H1 (cell line): ENCODE data around the gene GATD1. TPM values are rescaled to one million over a fixed set of nuclear protein-coding genes. Genes with fewer than 3 reads are reported as not detected.

Experiments used
- CTCF ChIA-PET: fragments of 300-600 bp; sonication (Branson Sonifier 250); formaldehyde crosslinking; loops from one replicate; lab custom pipeline; 2021; ENCODE audit not compliant: partially characterized antibody; lab: Charles Lee
- POLR2A ChIA-PET: fragments of 300-600 bp; sonication (Branson Sonifier 250); formaldehyde crosslinking; loops from one replicate; lab custom pipeline; 2021; ENCODE audit warnings: inconsistent platforms; ENCODE audit not compliant: partially characterized antibody; lab: Charles Lee
- DNase-seq, 2 experiments: peaks; one replicate each; pipeline versions ENCODE4 v3.0.0 to v3.0.0-alpha.2; 2010 to 2022; ENCODE audit warnings: low spot score in 2 of 2, low read depth in 1 of 2, mixed read lengths in 1 of 2
- FAIRE-seq: peaks from 2 replicates; lab custom pipeline; 2011; peaks lifted over from hg19 to GRCh38; lab: Jason Lieb, UNC
- H2AFZ ChIP-seq: 2 replicates; pipeline ENCODE4 v1.8.1; 2012; ENCODE audit warnings: low read length, inconsistent platforms
- H2AK5ac ChIP-seq: 2 replicates; pipeline ENCODE4 v1.6.1; 2013; ENCODE audit warnings: low read depth, low read length
- H2BK120ac ChIP-seq: replicated peaks from 2 replicates; pipeline ENCODE3; 2013; ENCODE audit warnings: low read depth, low read length, inconsistent platforms
- H2BK12ac ChIP-seq: 2 replicates; pipeline ENCODE4 v1.6.1; 2013; ENCODE audit warnings: low read depth, low read length
- H2BK15ac ChIP-seq: 2 replicates; pipeline ENCODE4 v1.6.1; 2013; ENCODE audit warnings: low read length
- H2BK20ac ChIP-seq: 2 replicates; pipeline ENCODE4 v1.6.1; 2013; ENCODE audit warnings: low read length
- H2BK5ac ChIP-seq: 2 replicates; pipeline ENCODE4 v1.6.1; 2013; ENCODE audit warnings: low read depth, low read length
- H3K14ac ChIP-seq: 2 replicates; pipeline ENCODE4 v1.6.1; 2013; ENCODE audit warnings: inconsistent platforms; ENCODE audit not compliant: insufficient read length
- H3K18ac ChIP-seq: 2 replicates; pipeline ENCODE4 v1.6.1; 2013; ENCODE audit warnings: low read length; ENCODE audit errors: extremely low read depth
- H3K23ac ChIP-seq: 2 replicates; pipeline ENCODE4 v1.6.1; 2013; ENCODE audit warnings: inconsistent platforms; ENCODE audit not compliant: insufficient read length
- H3K23me2 ChIP-seq: 2 replicates; pipeline ENCODE4 v1.6.1; 2013; ENCODE audit warnings: low read depth, low read length
- H3K27ac ChIP-seq: 2 replicates; pipeline ENCODE4 v1.6.1; 2011; ENCODE audit warnings: low read depth, low read length, inconsistent platforms
- H3K27me3 ChIP-seq, 4 experiments: replicated peaks in 1 of 4; 1 replicate in 1 of 4; 2 replicates in 3 of 4; pipeline versions ENCODE4 v1.6.1 to v1.8.1; 2011 to 2013; ENCODE audit warnings: low read length in 3 of 4, mild to moderate bottlenecking in 3 of 4, inconsistent platforms in 2 of 4, mixed read lengths in 2 of 4, moderate library complexity in 1 of 4; ENCODE audit not compliant: control insufficient read depth in 3 of 4, insufficient read depth in 3 of 4; ENCODE audit errors: extremely low read depth in 1 of 4
- H3K36me3 ChIP-seq, 4 experiments: 2 replicates each; pipeline versions ENCODE4 v1.6.1 to v1.8.1; 2011 to 2013; ENCODE audit warnings: mild to moderate bottlenecking in 4 of 4, low read length in 3 of 4, moderate library complexity in 2 of 4, control low read depth in 1 of 4, inconsistent platforms in 1 of 4; ENCODE audit not compliant: insufficient read depth in 4 of 4, control insufficient read depth in 2 of 4
- H3K4ac ChIP-seq: replicated peaks from 2 replicates; pipeline ENCODE3; 2013; ENCODE audit warnings: low read length, low read depth, mixed read lengths, inconsistent platforms; ENCODE audit not compliant: insufficient read length
- H3K4me1 ChIP-seq, 4 experiments: replicated peaks in 1 of 4; 1 replicate in 1 of 4; 2 replicates in 3 of 4; pipeline versions ENCODE4 v1.6.1 to v1.8.1; 2011 to 2013; ENCODE audit warnings: low read length in 3 of 4, inconsistent platforms in 2 of 4, mixed read lengths in 1 of 4; ENCODE audit not compliant: insufficient read depth in 4 of 4, control insufficient read depth in 3 of 4
- H3K4me2 ChIP-seq, 2 experiments: 2 replicates each; pipeline versions ENCODE4 v1.6.1 to v1.8.1; 2011 to 2013; ENCODE audit warnings: low read depth in 2 of 2, low read length in 2 of 2, control low read depth in 1 of 2, inconsistent platforms in 1 of 2, mild to moderate bottlenecking in 1 of 2; ENCODE audit not compliant: insufficient read depth in 1 of 2
- H3K4me3 ChIP-seq, 4 experiments: fragments of 200-600, 300-600 bp in 1 of 4; sonication (generic), shearing (Covaris generic), sonication (Bioruptor Twin) in 1 of 4; 2 replicates each; pipeline versions ENCODE4 v1.5.1 to v1.8.1; 2011 to 2016; ENCODE audit warnings: low read length in 4 of 4, low read depth in 3 of 4, control low read depth in 2 of 4, inconsistent platforms in 2 of 4, mild to moderate bottlenecking in 2 of 4, mixed read lengths in 1 of 4, moderate library complexity in 1 of 4; ENCODE audit not compliant: insufficient read depth in 2 of 4; ENCODE audit errors: extremely low read depth in 1 of 4
- H3K56ac ChIP-seq: replicated peaks from 2 replicates; pipeline ENCODE3; 2013; ENCODE audit warnings: low read depth, mild to moderate bottlenecking, mixed read lengths, low read length, inconsistent platforms; ENCODE audit not compliant: insufficient read length
- H3K79me1 ChIP-seq: 2 replicates; pipeline ENCODE4 v1.6.1; 2013; ENCODE audit warnings: low read depth, low read length, control low read depth
- H3K79me2 ChIP-seq, 2 experiments: 2 replicates each; pipeline versions ENCODE4 v1.6.1 to v1.8.1; 2012 to 2013; ENCODE audit warnings: low read length in 2 of 2, mild to moderate bottlenecking in 2 of 2, inconsistent platforms in 1 of 2; ENCODE audit not compliant: insufficient read depth in 2 of 2, control insufficient read depth in 1 of 2
- H3K9ac ChIP-seq, 4 experiments: replicated peaks in 1 of 4; 1 replicate in 1 of 4; 2 replicates in 3 of 4; pipeline versions ENCODE4 v1.6.1 to v1.8.1; 2011 to 2013; ENCODE audit warnings: low read depth in 3 of 4, low read length in 3 of 4, control low read depth in 2 of 4, mild to moderate bottlenecking in 2 of 4, moderate library complexity in 2 of 4, inconsistent platforms in 1 of 4; ENCODE audit errors: extremely low read depth in 1 of 4
- H3K9me3 ChIP-seq, 2 experiments: 2 replicates each; pipeline versions ENCODE4 v1.6.1 to v1.8.1; 2012 to 2013; ENCODE audit warnings: mild to moderate bottlenecking in 2 of 2, moderate library complexity in 2 of 2, control low read depth in 1 of 2, inconsistent platforms in 1 of 2, low read depth in 1 of 2, low read length in 1 of 2, mixed read lengths in 1 of 2; ENCODE audit not compliant: insufficient read depth in 2 of 2
- H4K20me1 ChIP-seq, 2 experiments: replicated peaks in 1 of 2; 2 replicates each; pipeline versions ENCODE3 to v1.8.1; 2011 to 2013; ENCODE audit warnings: inconsistent platforms in 2 of 2, low read length in 2 of 2, mild to moderate bottlenecking in 1 of 2; ENCODE audit not compliant: insufficient read depth in 2 of 2, control insufficient read depth in 1 of 2
- H4K5ac ChIP-seq: 2 replicates; pipeline ENCODE4 v1.6.1; 2013; ENCODE audit warnings: low read length, low read depth, mixed read lengths, inconsistent platforms; ENCODE audit not compliant: insufficient read length
- H4K8ac ChIP-seq: 2 replicates; pipeline ENCODE4 v1.8.0; 2013; ENCODE audit warnings: mild to moderate bottlenecking, moderate library complexity, low read length, inconsistent platforms; ENCODE audit not compliant: insufficient read depth; ENCODE audit errors: extremely low read depth
- H4K91ac ChIP-seq: replicated peaks from 2 replicates; pipeline ENCODE3; 2013; ENCODE audit warnings: low read length, mixed read lengths, inconsistent platforms; ENCODE audit not compliant: insufficient read length
- WGBS, 2 experiments: shearing (Covaris generic) in 1 of 2; methylation state at CpG; one replicate each; pipeline versions ENCODE4 v1.1.6 to v1.1.7; 2013 to 2015; ENCODE audit warnings: low lambda C conversion rate in 2 of 2, mixed read lengths in 2 of 2, inconsistent platforms in 1 of 2, low coverage in 1 of 2, missing lambda C conversion rate in 1 of 2; ENCODE audit not compliant: insufficient replicate concordance in 2 of 2, insufficient coverage in 1 of 2, insufficient read length in 1 of 2; ENCODE audit errors: extremely low coverage in 1 of 2, missing lambda C conversion rate in 1 of 2; 5-methylcytosine and 5-hydroxymethylcytosine counted together
- long read RNA-seq, 2 experiments: library from RNA in 1 of 2; library from capped mRNA in 1 of 2; stranded (forward); transcript quantifications; one replicate each; pipeline ENCODE4 v2.0.0, GENCODE V29; 2021; ENCODE audit warnings: inconsistent platforms in 1 of 2
- polyA minus RNA-seq, 3 experiments: library from RNA; depleted of rRNA, polyadenylated mRNA; stranded (reverse); fragments of >200 nt; gene quantifications; 1 replicate in 2 of 3; 2 replicates in 1 of 3; pipeline ENCODE4 v1.2.3, GENCODE V29; 2011
- polyA plus RNA-seq, 7 experiments: library from polyadenylated mRNA; depleted of rRNA in 3 of 7; stranded (reverse) in 5 of 7; unstranded in 2 of 7; fragments of >200 nt in 5 of 7; fragments of 200-250 nt in 2 of 7; gene quantifications; 1 replicate in 5 of 7; 2 replicates in 1 of 7; 4 replicates in 1 of 7; pipeline versions ENCODE4 v1.2.1 to v1.2.3, GENCODE V29; 2011 to 2013; ENCODE audit warnings: missing spikeins in 2 of 7, mixed read lengths in 2 of 7
- total RNA-seq: library from RNA; stranded (reverse); fragmentation: NEBNext Ultra II Directional; extraction: Animal tissue kit (Norgen Biotek cat#: 25700); gene quantifications from 2 replicates; pipeline ENCODE4 v1.2.1, GENCODE V29; 2021

GATD1 gene
- total RNA-seq = 47.5 and 54.9 TPM in 2 replicates
- 54.8 and 101 TPM in 2 replicates for polyA plus RNA-seq (2011; rRNA removed)
- 97.6 TPM for polyA plus RNA-seq (2011; cell fraction: cytosol; rRNA removed)
- polyA plus RNA-seq (2011; cell fraction: nucleus; rRNA removed) = 235 TPM
- polyA plus RNA-seq (2012, experiment 1 of 2) = 34.4 to 62.1 TPM (median 53.0 TPM) in 4 replicates
- 39.0 TPM for polyA plus RNA-seq (2012, experiment 2 of 2)
- polyA plus RNA-seq (2013, experiment 1 of 2) = 46.9 TPM
- 40.6 TPM for polyA plus RNA-seq (2013, experiment 2 of 2)
- 17.0 and 20.4 TPM in 2 replicates for polyA minus RNA-seq (2011; rRNA and poly(A)+ RNA removed)
- polyA minus RNA-seq (2011; cell fraction: cytosol; rRNA and poly(A)+ RNA removed) = 19.2 TPM
- polyA minus RNA-seq (2011; cell fraction: nucleus; rRNA and poly(A)+ RNA removed) = 49.0 TPM
- long read RNA-seq, experiment 1, partial matches to known transcripts = 0 of 10 reads
- long read RNA-seq, experiment 1, other reads (novel, unspliced or antisense) = 10 of 10 reads
- long read RNA-seq, experiment 2, full-length matches to known transcripts = 2 of 5 reads
- long read RNA-seq, experiment 2, partial matches to known transcripts = 0 of 5 reads
- long read RNA-seq, experiment 2, other reads (novel, unspliced or antisense) = 3 of 5 reads

GRCh38 chr11:777288-778255, at the start of gene GATD1:
Gene GATD1, minus strand, starts transcription at chr11:777487. Its CDS starts 25 bp downstream, at chr11:777462.
- Histone ChIP-seq H3K56ac (peak within 1 kb of the TSS; percentile 92), H3K4ac (peak within 1 kb of the TSS; percentile 91), H2BK120ac (no peak within 1 kb of the TSS), H3K23ac (no peak within 1 kb of the TSS), H3K4me3 (peak within 1 kb of the TSS; percentile 77 to 91 (median 85)), H3K27ac (peak within 1 kb of the TSS; percentile 91; the same call in 1 of the 2 replicates), H2AK5ac (peak within 1 kb of the TSS; percentile 75; the same call in 1 of the 2 replicates), H2AFZ (no peak within 1 kb of the TSS), H3K9me3 (no peaks in the 10 kb centered on the region), H3K9ac (peak within 1 kb of the TSS; percentile 62 to 95 (median 82)), H3K79me2 (peaks cover 7 to 42% of the 10 kb centered on the region in 2 experiments; a peak in 3 of 4 replicates), H3K36me3 (peaks cover 0 to 7% (median 4%) of the 10 kb centered on the region in 4 experiments; a peak in 3 of 8 replicates), H3K4me1 (peaks cover 3 to 25% (median 12%) of the 10 kb centered on the region in 4 experiments), H3K27me3 (no peaks in the 10 kb centered on the region; a peak in 1 of 7 replicates), H3K23me2 (peaks cover 13% of the 10 kb centered on the region; the same call in 1 of the 2 replicates), H4K5ac (peak within 1 kb of the TSS; percentile 91), H3K79me1 (0 out of 2 replicates have a peak, but pooled peaks cover 6% of the 10 kb centered on the region), H2BK20ac (no peak within 1 kb of the TSS), H4K91ac (peak within 1 kb of the TSS; percentile 65), H3K14ac (no peak within 1 kb of the TSS), H3K4me2 (peak within 1 kb of the TSS; percentile 85 to 86), H4K8ac (peak within 1 kb of the TSS; percentile 91), H2BK12ac (peak within 1 kb of the TSS; percentile 60; the same call in 1 of the 2 replicates), H2BK5ac (peak within 1 kb of the TSS; percentile 77), H4K20me1 (peaks cover 14 to 31% of the 10 kb centered on the region in 2 experiments), H2BK15ac (peak within 1 kb of the TSS; percentile 92; the same call in 1 of the 2 replicates), H3K18ac (peak within 1 kb of the TSS; percentile 81)
- FAIRE-seq (no peak), DNase-seq (peak in 1 of 2 experiments; percentile 98)
- WGBS, 2 experiments = 6% methylated on average over 53 of the region's 110 CpGs; no CpG with 5 or more reads in 1 of the 2 experiments
- ChIA-PET POLR2A (interaction anchor here (0.6 to 35.3 kb wide), 20 partner anchors 9 to 978 kb away, joined by 3 to 636 read pairs (median 4); partner anchors contain the start of genes CEND1, PNPLA2, RPLP2 and TALDO1), CTCF (interaction anchor here (0.6 to 2.9 kb wide), 7 partner anchors 12 to 259 kb away, joined by 3 to 15 read pairs (median 3); partner anchors contain the start of gene MUC6)
